Adrenal gland (tissue), 5 donors: ENCODE results near the gene C16orf78.

Experiments used
- CTCF ChIP-seq, 6 experiments: fragments of 450-650 bp in 4 of 6; fragments of 200-600 bp in 2 of 6; sonication (generic) in 1 of 6; IDR thresholded peaks; 1 replicate in 5 of 6; 2 replicates in 1 of 6; pipeline versions ENCODE4 v1.5.1 to v1.8.0; 2016 to 2021; ENCODE audit warnings: antibody characterized with exemption in 6 of 6, mild to moderate bottlenecking in 2 of 6, moderate library complexity in 1 of 6
- POLR2A ChIP-seq, 2 donors: fragments of 450-650 bp; IDR thresholded peaks; one replicate each; pipeline ENCODE4 v1.6.1; 2017; ENCODE audit warnings: antibody characterized with exemption in 2 of 2, mild to moderate bottlenecking in 2 of 2, moderate library complexity in 1 of 2
- donor health status: DM: no; HTN: no; CAD: no.

GRCh38 chr16:49405530-49405929, 31.9 kb downstream of the C16orf78 start:
- TF ChIP-seq CTCF (IDR thresholded peaks at IDR 0.05) (no peak), POLR2A (IDR thresholded peaks at IDR 0.05) (no peak)
